GM23248 (cell line): ENCODE results near the gene DNASE1L2.

Source experiments
- EZH2 ChIP-seq: fragments of 200-600 bp; sonication (generic); IDR thresholded peaks from 2 replicates; pipeline ENCODE4 v1.6.1; 2018; ENCODE audit warnings: antibody characterized with exemption, mild to moderate bottlenecking; ENCODE audit not compliant: insufficient read depth, poor library complexity, severe bottlenecking
- EZH2phosphoT487 ChIP-seq: fragments of 200-600 bp; sonication (generic); IDR thresholded peaks from 2 replicates; pipeline ENCODE4 v1.6.1; 2018; ENCODE audit warnings: antibody characterized with exemption, moderate library complexity, mild to moderate bottlenecking, low read depth; ENCODE audit not compliant: insufficient read depth

GRCh38 chr16:2246301-2246885 lies 10.1 kb downstream of the DNASE1L2 start:
- TF ChIP-seq EZH2phosphoT487 (no peak), EZH2 (no peak)
